GM21526 (cell line): ENCODE results near the gene TRPC4AP.

Experiments
- ATAC-seq: cut with Tn5 transposase; IDR thresholded peaks from one replicate; pipeline ENCODE4 v1.9.1; 2021; ENCODE audit warnings: moderate library complexity; ENCODE audit not compliant: unreplicated experiment, low FRiP score

The TRPC4AP gene

DNA sequence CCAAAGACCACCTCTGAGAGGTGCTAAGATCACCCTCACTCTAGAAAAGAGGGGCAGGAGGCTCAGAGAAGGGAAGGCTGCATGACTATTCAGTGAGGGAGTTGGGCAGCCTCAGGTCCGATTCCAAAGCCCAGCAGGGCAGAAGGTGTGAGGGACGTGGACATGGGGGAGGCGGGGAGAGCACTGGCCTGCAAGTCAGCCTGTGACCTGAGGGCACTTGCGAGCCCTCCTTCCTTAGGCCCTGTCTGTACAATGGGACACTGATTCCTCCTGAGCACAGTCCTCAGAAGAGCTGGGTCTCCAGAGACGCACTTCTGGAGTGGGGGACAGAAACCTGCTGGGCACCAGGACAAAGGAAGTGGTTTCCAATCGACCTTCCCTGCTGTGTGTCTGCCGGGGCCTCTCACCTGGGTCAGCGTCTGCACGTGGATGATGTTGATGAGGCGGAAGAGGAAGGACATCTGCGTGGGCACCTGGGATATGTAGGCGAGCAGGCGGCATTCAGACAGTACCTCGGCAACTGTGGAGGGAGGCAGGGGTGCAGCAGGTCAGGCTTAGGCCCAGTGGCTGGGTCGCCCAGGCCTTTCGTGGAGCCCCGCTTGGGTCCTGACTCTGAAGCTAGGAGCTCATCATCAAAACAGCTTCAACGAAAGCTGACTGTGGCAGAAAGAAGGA, 88.4 kb downstream of the TRPC4AP start:
- ATAC-seq: no peak

- no peak for ATAC-seq
These were observed 89.2 kb downstream of the TRPC4AP start for GRCh38 chr20:35003211-35004031.

DNA sequence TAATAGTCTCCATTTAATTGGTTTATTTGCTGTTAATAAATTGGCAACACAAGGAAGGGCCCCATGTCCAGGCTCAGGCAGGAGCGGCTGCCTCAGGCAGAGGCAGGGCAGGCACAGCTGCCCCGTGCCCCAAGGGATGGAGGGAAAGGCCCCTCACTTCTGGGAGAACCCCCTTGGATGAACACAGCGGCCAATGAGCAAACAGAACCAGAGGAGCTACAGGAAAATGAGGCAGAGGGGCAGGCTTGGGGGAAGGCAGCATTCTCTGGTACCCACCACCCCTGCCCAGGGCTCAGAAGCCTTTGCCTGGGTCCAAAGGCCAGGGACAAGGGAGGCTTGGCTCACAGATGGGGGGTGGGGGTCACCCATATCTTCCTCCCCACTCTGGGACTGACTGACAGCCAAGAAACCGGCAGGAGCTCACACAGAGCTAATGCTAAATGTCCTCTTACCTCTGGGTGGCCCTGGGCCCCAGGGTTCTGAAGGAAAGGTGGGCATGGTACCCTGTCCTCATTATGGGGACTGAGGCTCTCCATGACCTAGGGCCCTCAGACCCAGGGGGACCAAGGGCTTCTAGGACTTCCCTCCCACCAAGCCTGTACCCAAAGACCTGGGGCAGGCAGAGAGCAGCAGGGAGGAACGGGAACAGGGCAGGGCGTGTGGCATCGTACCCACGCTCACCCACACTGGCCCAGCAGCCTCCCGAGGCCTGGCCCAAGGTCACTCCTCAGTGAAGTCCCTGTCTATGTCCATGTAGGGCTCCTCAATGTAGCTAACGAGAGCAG, 90.0 kb downstream of the TRPC4AP start:
- no peak for ATAC-seq

GRCh38 chr20:35001596-35002362, 90.8 kb downstream of the TRPC4AP start:
- no peak for ATAC-seq

GRCh38 chr20:35000922-35001595, 91.5 kb downstream of the TRPC4AP start:
- ATAC-seq: no peak

- ATAC-seq: no peak
These were observed 92.2 kb downstream of the TRPC4AP start for GRCh38 chr20:35000311-35000921.

GRCh38 chr20:34999782-35000181, 92.8 kb downstream of the TRPC4AP start:
- ATAC-seq: no peak

DNA sequence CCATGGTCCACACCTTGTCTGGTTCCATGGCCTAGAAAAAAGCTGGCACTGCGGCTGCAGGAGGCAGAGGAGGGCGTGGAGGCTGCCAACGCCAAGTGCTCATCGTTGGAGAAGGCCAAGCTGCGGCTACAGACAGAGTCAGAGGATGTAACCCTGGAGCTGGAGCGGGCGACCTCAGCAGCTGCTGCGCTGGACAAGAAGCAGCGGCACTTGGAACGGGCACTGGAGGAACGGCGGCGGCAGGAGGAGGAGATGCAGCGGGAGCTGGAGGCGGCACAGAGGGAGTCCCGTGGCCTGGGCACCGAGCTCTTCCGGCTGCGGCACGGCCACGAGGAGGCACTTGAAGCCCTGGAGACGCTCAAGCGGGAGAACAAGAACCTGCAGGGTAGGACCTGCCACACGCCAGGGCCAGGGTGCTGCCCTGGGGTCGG, 93.6 kb downstream of the TRPC4AP start:
- no peak for ATAC-seq

DNA sequence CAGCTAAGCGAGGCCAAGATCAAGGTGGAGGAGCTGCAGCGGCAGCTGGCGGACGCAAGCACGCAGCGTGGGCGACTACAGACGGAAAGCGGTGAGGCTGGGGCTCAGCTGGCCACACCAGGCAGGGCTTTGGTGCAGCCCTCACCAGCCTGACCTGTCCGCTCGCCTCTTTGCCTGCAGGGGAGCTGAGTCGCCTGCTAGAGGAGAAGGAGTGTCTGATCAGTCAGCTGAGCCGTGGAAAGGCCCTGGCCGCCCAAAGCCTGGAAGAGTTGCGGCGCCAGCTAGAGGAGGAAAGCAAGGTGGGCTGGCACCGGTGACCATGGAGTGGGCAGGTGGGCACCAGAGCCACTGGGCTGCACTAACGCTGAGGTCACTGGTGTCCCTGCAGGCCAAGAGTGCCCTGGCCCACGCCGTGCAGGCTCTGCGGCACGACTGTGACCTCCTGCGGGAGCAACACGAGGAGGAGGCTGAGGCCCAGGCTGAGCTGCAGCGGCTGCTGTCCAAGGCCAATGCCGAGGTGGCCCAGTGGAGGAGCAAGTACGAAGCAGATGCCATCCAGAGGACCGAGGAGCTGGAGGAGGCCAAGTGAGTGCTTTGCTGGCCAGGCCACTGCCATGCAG, 94.2 kb downstream of the TRPC4AP start:
- ATAC-seq: no peak

- no peak for ATAC-seq
These were observed 94.8 kb downstream of the TRPC4AP start for GRCh38 chr20:34997774-34998173.

- no peak for ATAC-seq
These were observed 95.5 kb downstream of the TRPC4AP start for GRCh38 chr20:34997131-34997561.

DNA sequence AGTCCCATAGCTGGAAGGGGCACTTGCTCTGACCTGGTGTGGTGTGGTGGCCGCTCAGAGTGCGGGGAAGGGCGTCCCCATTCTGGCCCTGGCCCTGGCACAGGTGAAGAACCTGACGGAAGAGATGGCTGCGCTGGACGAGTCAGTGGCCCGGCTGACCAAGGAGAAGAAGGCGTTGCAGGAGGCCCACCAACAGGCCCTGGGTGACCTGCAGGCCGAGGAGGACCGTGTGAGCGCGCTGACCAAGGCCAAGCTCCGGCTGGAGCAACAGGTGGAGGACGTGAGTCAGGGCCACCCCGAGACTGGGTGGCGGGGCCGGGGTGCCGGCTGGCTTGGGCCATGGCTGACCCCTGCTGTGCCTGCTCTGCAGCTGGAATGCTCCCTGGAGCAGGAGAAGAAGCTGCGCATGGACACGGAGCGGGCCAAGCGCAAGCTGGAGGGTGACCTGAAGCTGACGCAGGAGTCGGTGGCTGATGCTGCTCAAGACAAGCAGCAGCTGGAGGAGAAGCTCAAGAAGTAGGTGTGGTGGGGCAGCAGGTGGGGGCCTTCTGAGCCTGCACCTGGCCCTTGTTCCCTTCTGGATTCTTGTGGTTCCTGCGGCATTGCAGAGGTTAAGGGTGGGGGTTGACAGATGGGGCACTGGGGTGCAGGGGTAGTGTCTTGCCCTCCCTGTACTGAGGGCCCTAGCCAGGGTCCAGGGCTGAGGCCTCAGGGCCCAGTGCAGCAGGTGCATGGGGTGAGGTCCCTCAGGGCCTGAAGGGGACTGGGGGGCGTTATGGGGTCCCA, 96.2 kb downstream of the TRPC4AP start:
- no peak for ATAC-seq

DNA sequence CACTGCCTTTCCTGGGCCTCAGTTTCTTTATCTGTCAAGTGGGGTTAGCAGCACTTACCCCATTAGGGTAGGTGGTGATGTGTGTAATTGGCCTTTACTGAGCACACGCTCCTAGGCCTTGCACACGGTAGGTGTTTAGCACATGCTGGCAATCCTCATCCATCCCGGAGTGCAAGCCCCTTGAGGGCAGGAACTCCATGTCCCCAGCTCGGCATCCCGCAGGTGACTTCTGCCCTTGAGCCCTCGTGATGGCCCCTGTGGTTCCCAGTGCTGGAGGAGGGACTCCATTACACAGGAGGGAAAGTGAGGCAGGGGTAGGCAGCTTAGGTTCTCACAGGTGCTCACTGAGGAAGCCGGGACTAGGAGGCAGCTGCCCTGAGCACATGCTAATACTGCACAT, 96.9 kb downstream of the TRPC4AP start:
- ATAC-seq: no peak

DNA sequence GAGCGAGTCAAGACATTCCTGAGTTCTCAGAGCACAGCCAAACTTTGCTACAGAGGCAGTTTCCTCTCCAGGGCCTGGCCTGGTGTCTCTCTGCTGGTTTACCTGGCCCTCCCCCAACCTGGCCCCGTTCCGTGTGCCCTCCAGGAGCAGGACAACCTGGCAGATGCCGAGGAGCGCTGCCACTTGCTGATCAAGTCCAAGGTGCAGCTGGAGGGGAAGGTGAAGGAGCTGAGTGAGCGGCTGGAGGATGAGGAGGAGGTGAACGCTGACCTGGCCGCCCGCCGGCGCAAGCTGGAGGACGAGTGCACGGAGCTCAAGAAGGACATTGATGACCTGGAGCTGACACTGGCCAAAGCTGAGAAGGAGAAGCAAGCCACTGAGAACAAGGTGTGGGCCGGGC, 97.4 kb downstream of the TRPC4AP start:
- ATAC-seq: no peak

- ATAC-seq: no peak
These were observed 98.0 kb downstream of the TRPC4AP start for GRCh38 chr20:34994509-34995131.

GRCh38 chr20:34993941-34994508, 98.6 kb downstream of the TRPC4AP start:
- no peak for ATAC-seq

DNA sequence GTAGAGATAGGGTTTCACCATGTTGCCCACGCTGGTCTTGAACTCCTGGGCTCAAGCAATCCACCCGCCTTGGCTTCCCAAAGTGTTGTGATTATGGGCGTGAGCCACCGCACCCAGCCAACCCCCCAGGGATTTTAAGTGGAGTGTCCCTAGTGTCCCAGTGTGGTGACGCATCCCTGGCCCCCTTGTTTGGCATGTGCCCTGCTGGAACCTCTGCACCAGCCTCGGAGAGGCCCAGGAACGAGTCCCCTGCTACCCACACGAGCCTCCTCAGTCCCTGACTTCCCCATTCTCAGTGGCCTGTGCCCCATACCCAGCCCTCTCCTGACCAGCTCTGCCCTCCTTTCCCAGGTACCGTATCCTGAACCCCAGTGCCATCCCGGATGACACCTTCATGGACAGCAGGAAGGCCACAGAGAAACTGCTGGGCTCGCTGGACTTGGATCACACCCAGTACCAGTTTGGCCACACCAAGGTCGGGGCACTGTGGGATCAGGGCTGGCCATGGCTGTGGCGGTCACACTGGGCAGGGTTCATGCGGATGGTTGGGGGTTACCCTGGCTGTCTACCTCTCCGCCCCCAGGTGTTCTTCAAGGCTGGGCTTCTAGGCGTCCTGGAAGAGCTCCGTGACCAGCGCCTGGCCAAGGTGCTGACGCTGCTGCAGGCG, 99.7 kb downstream of the TRPC4AP start:
- no peak for ATAC-seq
